Suprapubic skin (tissue), 4 donors: ENCODE data around the gene ZFAND6. TPM values are rescaled to one million over a fixed set of nuclear protein-coding genes. Genes with fewer than 3 reads are reported as not detected.

ENCODE experiments used
- DNase-seq, 2 donors: peaks; one replicate each; pipeline ENCODE4 v3.0.0-alpha.2; 2019; ENCODE audit warnings: low spot score in 2 of 2
- H3K27ac ChIP-seq: fragments of 200-600 bp; sonication (generic); one replicate; pipeline ENCODE4 v1.5.1; 2019
- H3K27me3 ChIP-seq: fragments of 200-600 bp; sonication (generic); one replicate; pipeline ENCODE4 v1.5.1; 2019
- H3K36me3 ChIP-seq: fragments of 200-600 bp; sonication (generic); one replicate; pipeline ENCODE4 v1.5.1; 2019
- H3K4me1 ChIP-seq: fragments of 200-600 bp; sonication (generic); one replicate; pipeline ENCODE4 v1.5.1; 2019
- H3K4me3 ChIP-seq: fragments of 200-600 bp; sonication (generic); one replicate; pipeline ENCODE4 v1.5.1; 2019; ENCODE audit warnings: mild to moderate bottlenecking
- H3K9me3 ChIP-seq: fragments of 200-600 bp; sonication (generic); one replicate; pipeline ENCODE4 v1.5.1; 2019
- CTCF ChIP-seq, 2 donors: fragments of 200-600 bp in 1 of 2; fragments of 450-650 bp in 1 of 2; sonication (generic) in 1 of 2; IDR thresholded peaks; one replicate each; pipeline ENCODE4 v1.5.1; 2016 to 2019; ENCODE audit warnings: antibody characterized with exemption in 2 of 2, mild to moderate bottlenecking in 1 of 2, moderate library complexity in 1 of 2
- EP300 ChIP-seq: sonication (generic); formaldehyde crosslinking; IDR thresholded peaks from one replicate; pipeline ENCODE4 v1.6.1; 2017; ENCODE audit warnings: antibody characterized with exemption
- POLR2A ChIP-seq, 2 donors: fragments of 450-650 bp; IDR thresholded peaks; one replicate each; pipeline ENCODE4 v1.6.1; 2017; ENCODE audit warnings: antibody characterized with exemption in 2 of 2, mild to moderate bottlenecking in 2 of 2, moderate library complexity in 2 of 2
- POLR2AphosphoS5 ChIP-seq, 3 donors: sonication (generic); formaldehyde crosslinking; IDR thresholded peaks; one replicate each; pipeline ENCODE4 v1.6.1; 2017; ENCODE audit warnings: antibody characterized with exemption in 3 of 3
- WGBS: methylation state at CpG from one replicate; pipeline ENCODE4 v1.1.5; 2018; 5-methylcytosine and 5-hydroxymethylcytosine counted together
- total RNA-seq, 4 donors: library from RNA; depleted of rRNA; stranded (reverse); fragments of >200 nt; gene quantifications; one replicate each; pipeline ENCODE4 v1.1.0, GENCODE V29; 2016

ZFAND6 gene
- total RNA-seq, 4 donors from 2014 or later: 47.9 to 107 (median 80.9) TPM

- 90% methylated on average over 3 of the region's 3 CpGs for WGBS
- peaks cover 10% of the 10 kb centered on the region for H3K4me1 ChIP-seq
- no peak overlapping the region for H3K4me3 ChIP-seq
- H3K36me3 ChIP-seq: peaks cover 6% of the 10 kb centered on the region
- no peak for DNase-seq
- no peaks in the 10 kb centered on the region for H3K9me3 ChIP-seq
- H3K27ac ChIP-seq: no peak overlapping the region
- no peak for TF ChIP-seq POLR2AphosphoS5 (IDR thresholded peaks at IDR 0.05)
- no peak for TF ChIP-seq EP300
- no peak for TF ChIP-seq CTCF (IDR thresholded peaks at IDR 0.05)
- no peak for TF ChIP-seq POLR2A (IDR thresholded peaks at IDR 0.05)
- no peaks in the 10 kb centered on the region for H3K27me3 ChIP-seq
Measured at GRCh38 chr15:80105193-80105592, 45.7 kb downstream of the ZFAND6 start.

- Histone ChIP-seq H3K4me1 (peaks cover 10% of the 10 kb centered on the region), H3K36me3 (peaks cover 6% of the 10 kb centered on the region), H3K27ac (no peak overlapping the region), H3K9me3 (no peaks in the 10 kb centered on the region), H3K4me3 (no peak overlapping the region), H3K27me3 (no peaks in the 10 kb centered on the region)
- DNase-seq: no peak
- WGBS: 57% methylated on average over 1 of the region's 1 CpG
- TF ChIP-seq POLR2A (IDR thresholded peaks at IDR 0.05) (no peak), POLR2AphosphoS5 (IDR thresholded peaks at IDR 0.05) (no peak), EP300 (no peak)
Measured at GRCh38 chr15:80105595-80105994, 46.1 kb downstream of the ZFAND6 start.

- WGBS: 90% methylated on average over 4 of the region's 4 CpGs
- peaks cover 6% of the 10 kb centered on the region for H3K36me3 ChIP-seq
- H3K27me3 ChIP-seq: no peaks in the 10 kb centered on the region
- no peak for TF ChIP-seq POLR2AphosphoS5 (IDR thresholded peaks at IDR 0.05)
- TF ChIP-seq POLR2A (IDR thresholded peaks at IDR 0.05): no peak
- no peak for TF ChIP-seq EP300
- TF ChIP-seq CTCF (IDR thresholded peaks at IDR 0.05): no peak
- no peak overlapping the region for H3K4me3 ChIP-seq
- H3K27ac ChIP-seq: no peak overlapping the region
- H3K4me1 ChIP-seq: peaks cover 10% of the 10 kb centered on the region
- no peaks in the 10 kb centered on the region for H3K9me3 ChIP-seq
- DNase-seq: no peak
Measured at GRCh38 chr15:80106051-80106450, 46.6 kb downstream of the ZFAND6 start.

GRCh38 chr15:80107204-80107603 lies 47.7 kb downstream of the ZFAND6 start:
- Histone ChIP-seq H3K4me1 (peaks cover 10% of the 10 kb centered on the region), H3K9me3 (no peaks in the 10 kb centered on the region), H3K27me3 (no peaks in the 10 kb centered on the region), H3K36me3 (peaks cover 6% of the 10 kb centered on the region), H3K27ac (no peak overlapping the region), H3K4me3 (no peak overlapping the region)
- no peak for DNase-seq
- 89% methylated on average over 6 of the region's 6 CpGs for WGBS
- TF ChIP-seq POLR2AphosphoS5 (IDR thresholded peaks at IDR 0.05) (no peak), POLR2A (IDR thresholded peaks at IDR 0.05) (no peak), EP300 (no peak), CTCF (IDR thresholded peaks at IDR 0.05) (no peak)

- 72% methylated on average over 2 of the region's 3 CpGs for WGBS
Measured at GRCh38 chr15:80107774-80108173, 48.3 kb downstream of the ZFAND6 start.

More at GRCh38 chr15:80107774-80108173, 48.3 kb downstream of the ZFAND6 start:
- DNase-seq: no peak
- Histone ChIP-seq H3K27me3 (no peaks in the 10 kb centered on the region), H3K4me1 (peaks cover 10% of the 10 kb centered on the region), H3K36me3 (peaks cover 6% of the 10 kb centered on the region), H3K4me3 (no peak overlapping the region), H3K27ac (no peak overlapping the region), H3K9me3 (no peaks in the 10 kb centered on the region)
- TF ChIP-seq POLR2A (IDR thresholded peaks at IDR 0.05) (no peak), CTCF (IDR thresholded peaks at IDR 0.05) (no peak), EP300 (no peak), POLR2AphosphoS5 (IDR thresholded peaks at IDR 0.05) (no peak)
